OCI-LY1 (cell line): ENCODE results near the gene CALCOCO1.

Experiments
- CTCF ChIP-seq: fragments of 200-600 bp; sonication (generic), shearing (Covaris generic); IDR thresholded peaks from 2 replicates; pipeline ENCODE4 v1.5.1; 2017; ENCODE audit warnings: mild to moderate bottlenecking, antibody characterized with exemption, low read length, moderate library complexity, mixed read lengths
- EZH2 ChIP-seq: fragments of 200-600 bp; sonication (generic), shearing (Covaris generic); IDR thresholded peaks from 2 replicates; pipeline ENCODE4 v1.8.0; 2017; ENCODE audit warnings: borderline replicate concordance, mixed run types, mild to moderate bottlenecking, antibody characterized with exemption, low read length, moderate library complexity, mixed read lengths

- no peak for TF ChIP-seq EZH2
- TF ChIP-seq CTCF = no peak
These were observed 32.5 kb downstream of the CALCOCO1 start for GRCh38 chr12:53694756-53695151.
